ENCODE results near the gene C21orf58. TPM values are rescaled to one million over a fixed set of nuclear protein-coding genes. Genes with fewer than 3 reads are reported as not detected.

C21orf58 gene
- total and polyA plus RNA-seq, 11 donors: 0.64 to 4.0 (median 1.3) TPM

- Histone ChIP-seq H3K4me3 (peak within 1 kb of the TSS; percentile 70 to 99 (median 89)), H3K27ac (peak within 1 kb of the TSS; percentile 85 to 99 (median 98)), H3K27me3 (no peaks in the 10 kb centered on the region), H3K36me3 (peaks cover 0 to 58% (median 42%) of the 10 kb centered on the region in 9 donors), H3K9me3 (no peaks in the 10 kb centered on the region), H3K4me1 (peaks cover 0 to 69% (median 49%) of the 10 kb centered on the region in 12 donors)
- WGBS, 4 donors: 31 to 34% (median 33%) methylated on average over 6 of the region's 6 CpGs
- intact Hi-C loops (cut with DNase I): loop anchor here in 6 of 10 donors (2.0 to 5.0 kb wide), 2 partner anchors 37 to 40 kb away; partner anchors contain the start of genes PCNT (in 6 of the 6) and C21orf58 (in 4 of the 6)
- ATAC-seq (no peak), DNase-seq (no peak)
- TF ChIP-seq CTCF (IDR thresholded peaks at IDR 0.05): no peak
- no peak for TF ChIP-seq POLR2A (IDR thresholded peaks at IDR 0.05)
Observed at GRCh38 chr21:46285206-46285661, 38.4 kb downstream of the C21orf58 start, which contains the start of gene MCM3AP. Gene MCM3AP (minus strand): TSS chr21:46285611. CDS start chr21:46285286, 325 bp downstream.

DNA sequence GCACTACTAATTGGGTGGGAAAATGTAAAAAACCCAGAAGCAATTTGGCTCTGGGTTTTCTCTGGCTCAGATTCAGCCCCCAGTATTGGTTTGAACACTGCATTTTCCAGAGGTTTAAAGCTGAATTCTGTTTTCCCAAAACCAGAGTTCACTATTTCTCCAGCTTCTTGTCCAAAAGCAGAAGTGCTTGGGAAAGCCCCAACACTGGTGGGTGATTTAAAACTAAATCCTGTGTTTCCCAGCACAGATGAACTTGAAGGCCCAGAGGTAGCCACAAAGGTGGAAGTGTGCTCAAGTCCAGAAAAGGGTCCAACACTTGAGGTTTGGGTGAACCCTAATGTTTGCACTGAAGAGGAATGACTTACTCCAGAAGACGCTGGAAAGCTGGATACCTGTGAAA is 38.9 kb downstream of the C21orf58 start:
- ATAC-seq: no peak
- H3K27ac ChIP-seq: peak overlapping the region in 5 of 12 donors; percentile 94 to 99 (median 98)

GRCh38 chr21:46284077-46284644 is 39.5 kb downstream of the C21orf58 start:
- DNase-seq: no peak
- Histone ChIP-seq H3K27ac (peak overlapping the region in 2 of 12 donors; percentile 9 to 98), H3K4me1 (peaks cover 0 to 69% (median 49%) of the 10 kb centered on the region in 12 donors), H3K27me3 (no peaks in the 10 kb centered on the region), H3K4me3 (peak overlapping the region in 7 of 12 donors; percentile 0 to 99 (median 85)), H3K9me3 (no peaks in the 10 kb centered on the region), H3K36me3 (peaks cover 0 to 63% (median 53%) of the 10 kb centered on the region in 9 donors)
- intact Hi-C loops (cut with DNase I): loop anchor here in 3 of 10 donors (2.0 to 5.0 kb wide), 2 partner anchors 38 to 41 kb away; partner anchors contain the start of genes PCNT (in 3 of the 3) and C21orf58 (in 1 of the 3)
- no peak for ATAC-seq
- 57 to 68% (median 61%) methylated on average over 15 of the region's 15 CpGs for WGBS, 4 donors
- TF ChIP-seq POLR2A (IDR thresholded peaks at IDR 0.05): no peak
- no peak for TF ChIP-seq CTCF (IDR thresholded peaks at IDR 0.05)

More for the DNA sequence above, 38.9 kb downstream of the C21orf58 start:
- WGBS, 4 donors: 83 to 94% (median 93%) methylated on average over 1 of the region's 1 CpG
- no peak for TF ChIP-seq CTCF (IDR thresholded peaks at IDR 0.05)
- TF ChIP-seq POLR2A (IDR thresholded peaks at IDR 0.05): no peak
- peaks cover 0 to 69% (median 49%) of the 10 kb centered on the region in 12 donors for H3K4me1 ChIP-seq
- H3K4me3 ChIP-seq: peak overlapping the region in 7 of 12 donors; percentile 81 to 99 (median 90)
- H3K27me3 ChIP-seq: no peaks in the 10 kb centered on the region
- intact Hi-C loops (cut with DNase I): loop anchor here in 7 of 10 donors (2.0 to 5.0 kb wide), 2 partner anchors 38 to 40 kb away; partner anchors contain the start of genes PCNT (in 7 of the 7) and C21orf58 (in 5 of the 7)
- no peak for DNase-seq
- peaks cover 0 to 63% (median 47%) of the 10 kb centered on the region in 9 donors for H3K36me3 ChIP-seq
- H3K9me3 ChIP-seq: no peaks in the 10 kb centered on the region

DNA sequence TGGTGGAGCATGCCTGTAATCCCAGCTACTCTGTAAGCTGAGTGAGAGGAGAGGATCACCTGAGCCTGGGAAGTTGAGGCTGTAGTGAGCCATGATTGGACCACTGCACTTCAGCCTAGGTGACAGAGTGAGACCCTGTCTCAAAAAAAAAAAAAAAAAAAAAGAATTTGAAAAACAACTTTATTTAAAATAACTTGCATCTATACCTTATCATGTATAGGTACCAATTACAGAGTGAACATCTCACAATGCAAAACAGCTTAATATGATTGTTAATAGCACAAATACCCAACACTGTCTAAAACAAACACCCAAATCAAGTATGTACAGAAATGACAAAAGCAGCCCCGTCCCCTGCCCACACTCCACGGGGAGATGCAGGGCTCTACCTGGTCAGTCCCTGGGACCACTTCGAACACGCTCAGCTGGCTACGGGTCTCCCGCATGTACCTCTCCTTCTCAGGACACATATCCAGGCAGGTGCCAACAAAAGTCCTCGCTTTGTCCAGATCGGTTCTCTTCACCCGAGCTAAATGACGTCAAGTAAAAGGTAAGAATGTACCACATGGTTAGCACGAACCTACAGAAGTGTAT is 48.8 kb downstream of the C21orf58 start:
- 94 to 95% (median 94%) methylated on average over 11 of the region's 11 CpGs for WGBS, 4 donors
- Histone ChIP-seq H3K4me1 (no peaks in the 10 kb centered on the region), H3K4me3 (no peak overlapping the region), H3K36me3 (peaks cover 4 to 100% (median 100%) of the 10 kb centered on the region in 9 donors), H3K27ac (no peak overlapping the region), H3K9me3 (no peaks in the 10 kb centered on the region), H3K27me3 (no peaks in the 10 kb centered on the region)
- ATAC-seq (no peak), DNase-seq (no peak)
- TF ChIP-seq CTCF (IDR thresholded peaks at IDR 0.05) (no peak), POLR2A (IDR thresholded peaks at IDR 0.05) (no peak)
- intact Hi-C loops (cut with DNase I): loop anchor here in 1 of 10 donors (10.0 kb wide), 1 partner anchor 140 kb away; no protein-coding TSS in a partner anchor
